ENCODE data around the gene EFNA2. TPM values are rescaled to one million over a fixed set of nuclear protein-coding genes. Genes with fewer than 3 reads are reported as not detected.

The EFNA2 gene
- total RNA-seq, 2 experiments from 2014 or later, result not detected

- H3K4me1 ChIP-seq (ENCODE audit: insufficient read depth, low read length), result peaks cover under 1% of the 10 kb centered on the region
- TF ChIP-seq CTCF (IDR thresholded peaks at IDR 0.05), result no peak
- POLR2A ChIA-PET, result no interaction called here
- H3K36me3 ChIP-seq (ENCODE audit: insufficient read depth, low read length), result no peaks in the 10 kb centered on the region
- Mint-ChIP-seq H3K36me3 (ENCODE audit: low read depth) (no peaks in the 10 kb centered on the region), H3K4me1 (ENCODE audit: low read depth) (no peaks in the 10 kb centered on the region), H3K4me3 (no peak overlapping the region), H3K27me3 (no peaks in the 10 kb centered on the region), H3K27ac (no peak overlapping the region), H3K9me3 (no peaks in the 10 kb centered on the region)
- ATAC-seq (ENCODE audit: poor library complexity), result no peak
- H3K27me3 ChIP-seq (ENCODE audit: control insufficient read depth in 1 of 2, insufficient read depth in 2 of 2, low read length in 2 of 2), result peaks cover 3 to 5% of the 10 kb centered on the region in 2 experiments
- H3K9me3 ChIP-seq (ENCODE audit: control insufficient read depth in 1 of 2, insufficient read depth in 1 of 2, low read length in 2 of 2), result peaks cover 0 to 8% of the 10 kb centered on the region in 2 experiments
- no peak overlapping the region for H3K27ac ChIP-seq (ENCODE audit: low read depth in 1 of 2, low read length in 2 of 2)
- H3K4me3 ChIP-seq (ENCODE audit: low read length), result no peak overlapping the region
- intact Hi-C loops (cut with DNase I, micrococcal nuclease), result no loop called here
- no peak for DNase-seq
- CTCF ChIA-PET, result no interaction called here
These were observed 24.5 kb downstream of the EFNA2 start for GRCh38 chr19:1309977-1310852.

GRCh38 chr19:1310853-1311180 is 25.1 kb downstream of the EFNA2 start:
- POLR2A ChIA-PET, result no interaction called here
- H3K4me1 Mint-ChIP-seq (ENCODE audit: low read depth), result no peaks in the 10 kb centered on the region
- DNase-seq (no peak), ATAC-seq (ENCODE audit: poor library complexity) (no peak)
- CTCF ChIA-PET, result no interaction called here
- Histone ChIP-seq H3K4me3 (ENCODE audit: low read length) (no peak overlapping the region), H3K27me3 (ENCODE audit: control insufficient read depth in 1 of 2, insufficient read depth in 2 of 2, low read length in 2 of 2) (peaks cover 9% of the 10 kb centered on the region in 2 experiments), H3K9me3 (ENCODE audit: control insufficient read depth in 1 of 2, insufficient read depth in 1 of 2, low read length in 2 of 2) (peaks cover 0 to 12% of the 10 kb centered on the region in 2 experiments), H3K27ac (ENCODE audit: low read depth in 1 of 2, low read length in 2 of 2) (no peak overlapping the region), H3K36me3 (ENCODE audit: insufficient read depth, low read length) (no peaks in the 10 kb centered on the region), H3K4me1 (ENCODE audit: insufficient read depth, low read length) (peaks cover 5% of the 10 kb centered on the region)
- H3K9me3 Mint-ChIP-seq, result no peaks in the 10 kb centered on the region
- no peak overlapping the region for H3K27ac Mint-ChIP-seq
- H3K36me3 Mint-ChIP-seq (ENCODE audit: low read depth), result no peaks in the 10 kb centered on the region
- intact Hi-C loops (cut with DNase I, micrococcal nuclease), result no loop called here
- H3K27me3 Mint-ChIP-seq, result no peaks in the 10 kb centered on the region
- no peak overlapping the region for H3K4me3 Mint-ChIP-seq
- TF ChIP-seq CTCF (IDR thresholded peaks at IDR 0.05), result no peak

DNA sequence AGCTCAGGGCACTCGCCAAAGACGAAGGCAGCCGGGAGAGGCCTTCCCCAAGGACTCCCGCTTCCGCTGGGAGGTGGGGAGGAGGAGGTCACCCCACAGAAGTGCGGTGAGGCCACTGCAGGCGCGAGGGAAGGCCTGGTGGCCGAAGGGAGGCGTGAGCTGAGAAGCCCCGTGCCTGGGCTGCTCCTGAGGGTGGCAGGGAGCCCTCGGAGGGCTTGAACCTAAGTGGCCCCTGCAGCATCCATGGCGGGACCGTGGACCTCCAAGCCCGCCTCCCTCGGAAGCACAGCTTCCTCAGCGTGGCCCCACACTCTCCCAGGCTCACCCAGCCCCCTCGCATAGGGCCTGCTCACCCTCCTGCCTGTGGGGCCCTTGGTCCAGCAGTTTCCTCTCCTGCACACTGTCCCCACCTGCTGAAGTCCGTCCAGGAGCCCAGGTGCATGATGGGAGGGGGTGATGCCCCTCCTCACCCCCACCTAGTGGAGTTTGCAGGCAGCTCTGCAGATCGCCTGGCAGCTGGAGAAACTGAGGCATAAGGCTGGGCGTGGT is 25.9 kb downstream of the EFNA2 start:
- DNase-seq (no peak), ATAC-seq (ENCODE audit: poor library complexity) (no peak)
- Mint-ChIP-seq H3K4me1 (ENCODE audit: low read depth) (no peaks in the 10 kb centered on the region), H3K4me3 (no peak overlapping the region), H3K9me3 (no peaks in the 10 kb centered on the region), H3K36me3 (ENCODE audit: low read depth) (no peaks in the 10 kb centered on the region), H3K27me3 (no peaks in the 10 kb centered on the region), H3K27ac (no peak overlapping the region)
- intact Hi-C loops (cut with DNase I, micrococcal nuclease), result no loop called here
- Histone ChIP-seq H3K9me3 (ENCODE audit: control insufficient read depth in 1 of 2, insufficient read depth in 1 of 2, low read length in 2 of 2) (peaks cover 0 to 20% of the 10 kb centered on the region in 2 experiments), H3K27me3 (ENCODE audit: control insufficient read depth in 1 of 2, insufficient read depth in 2 of 2, low read length in 2 of 2) (peaks cover 15 to 16% of the 10 kb centered on the region in 2 experiments), H3K36me3 (ENCODE audit: insufficient read depth, low read length) (no peaks in the 10 kb centered on the region), H3K4me1 (ENCODE audit: insufficient read depth, low read length) (peaks cover 13% of the 10 kb centered on the region), H3K4me3 (ENCODE audit: low read length) (no peak overlapping the region), H3K27ac (ENCODE audit: low read depth in 1 of 2, low read length in 2 of 2) (no peak overlapping the region)
- TF ChIP-seq CTCF (IDR thresholded peaks at IDR 0.05), result no peak
- ChIA-PET CTCF (no interaction called here), POLR2A (no interaction called here)
